ENCODE results near the gene ADAM23.

GRCh38 chr2:206527153-206527552 lies 83.8 kb downstream of the ADAM23 start:
- TF ChIP-seq CTCF (IDR thresholded peaks at IDR 0.05) (no peak), ELF1 (IDR thresholded peaks at IDR 0.05) (no peak)

Data from SK-N-SH (cell line).